ENCODE results near the gene HEATR5A. TPM values are rescaled to one million over a fixed set of nuclear protein-coding genes. Genes with fewer than 3 reads are reported as not detected.
"Not testable (repeated sequence)": the region's sequence is repeated elsewhere in the genome, so short reads cannot be mapped to it uniquely, and the experiment has no call there.

The HEATR5A gene
- polyA plus RNA-seq, 3 donors, result 13.1 to 21.0 (median 16.8) TPM

- H3K27ac Mint-ChIP-seq, result no peak overlapping the region
- Histone ChIP-seq H3K4me3 (replicated peaks in 1 of 3; ENCODE audit: low read depth in 2 of 3, low read length in 3 of 3) (no peak overlapping the region), H3K4me2 (replicated peaks; ENCODE audit: extremely low read depth, low read length, poor library complexity, severe bottlenecking) (no peak overlapping the region)
These were observed 175.7 kb downstream of the HEATR5A start for GRCh38 chr14:31244626-31245025.

GRCh38 chr14:31243860-31244259, 176.5 kb downstream of the HEATR5A start:
- H3K9me3 Mint-ChIP-seq, result peaks cover 0 to 2% (median 0%) of the 10 kb centered on the region in 7 donors
- no peaks in the 10 kb centered on the region for H3K27me3 ChIP-seq (ENCODE audit: control insufficient read depth in 2 of 2, insufficient read depth in 2 of 2, low read length in 2 of 2)
- H3K4me2 ChIP-seq (replicated peaks; ENCODE audit: extremely low read depth, low read length, poor library complexity, severe bottlenecking), result no peak overlapping the region
- H3K36me3 ChIP-seq (replicated peaks in 1 of 2; ENCODE audit: control insufficient read depth in 1 of 2, insufficient read depth in 2 of 2, low read length in 2 of 2), result no peaks in the 10 kb centered on the region
- no peaks in the 10 kb centered on the region for H3K36me3 Mint-ChIP-seq
- H3K4me3 ChIP-seq (replicated peaks in 1 of 3; ENCODE audit: low read depth in 2 of 3, low read length in 3 of 3), result no peak overlapping the region
- H3K4me1 Mint-ChIP-seq, result peaks cover 29% of the 10 kb centered on the region
- H3K27me3 Mint-ChIP-seq (ENCODE audit: low read depth in 3 of 3), result peaks cover 0 to 2% (median 1%) of the 10 kb centered on the region in 3 donors
- H3K4me1 ChIP-seq (ENCODE audit: control insufficient read depth in 1 of 2, insufficient read depth in 2 of 2, low read length in 2 of 2), result peaks cover 5 to 6% of the 10 kb centered on the region in 2 donors
- WGBS (ENCODE audit: insufficient coverage), result 83% methylated on average over 8 of the region's 8 CpGs
- H3K27ac Mint-ChIP-seq, result peak overlapping the region in 1 of 7 donors; percentile 1
- no peak for DNase-seq
- H3K79me2 ChIP-seq (ENCODE audit: insufficient read depth, low read length), result no peaks in the 10 kb centered on the region
- no peak overlapping the region for H3K9ac ChIP-seq (ENCODE audit: insufficient read depth, low read length, poor library complexity, severe bottlenecking)
- no peaks in the 10 kb centered on the region for H4K20me1 ChIP-seq (ENCODE audit: insufficient read depth, low read length)
- H3K27ac ChIP-seq (ENCODE audit: low read depth in 1 of 2, low read length in 2 of 2), result no peak overlapping the region
- H3K4me3 Mint-ChIP-seq, result no peak overlapping the region
- no peaks in the 10 kb centered on the region for H3K9me3 ChIP-seq (replicated peaks in 1 of 2; ENCODE audit: control insufficient read depth in 1 of 2, insufficient read depth in 1 of 2, low read length in 2 of 2)
- H2AFZ ChIP-seq (ENCODE audit: insufficient read depth, low read depth, low read length, poor library complexity, severe bottlenecking), result no peak overlapping the region
- no peak for TF ChIP-seq CTCF (IDR thresholded peaks at IDR 0.05)
- intact Hi-C loops (cut with micrococcal nuclease), result no loop called here

More at GRCh38 chr14:31244626-31245025, 175.7 kb downstream of the HEATR5A start:
- Histone ChIP-seq H3K79me2 (ENCODE audit: insufficient read depth, low read length) (no peaks in the 10 kb centered on the region), H2AFZ (ENCODE audit: insufficient read depth, low read depth, low read length, poor library complexity, severe bottlenecking) (no peak overlapping the region), H3K4me1 (ENCODE audit: control insufficient read depth in 1 of 2, insufficient read depth in 2 of 2, low read length in 2 of 2) (peaks cover 2 to 4% of the 10 kb centered on the region in 2 donors), H3K27ac (ENCODE audit: low read depth in 1 of 2, low read length in 2 of 2) (no peak overlapping the region), H3K36me3 (replicated peaks in 1 of 2; ENCODE audit: control insufficient read depth in 1 of 2, insufficient read depth in 2 of 2, low read length in 2 of 2) (no peaks in the 10 kb centered on the region), H3K9ac (ENCODE audit: insufficient read depth, low read length, poor library complexity, severe bottlenecking) (no peak overlapping the region), H3K9me3 (replicated peaks in 1 of 2; ENCODE audit: control insufficient read depth in 1 of 2, insufficient read depth in 1 of 2, low read length in 2 of 2) (no peaks in the 10 kb centered on the region), H3K27me3 (ENCODE audit: control insufficient read depth in 2 of 2, insufficient read depth in 2 of 2, low read length in 2 of 2) (no peaks in the 10 kb centered on the region), H4K20me1 (ENCODE audit: insufficient read depth, low read length) (no peaks in the 10 kb centered on the region)
- no CpG with 5 or more reads among the region's 3 CpGs for WGBS (ENCODE audit: insufficient coverage)
- peaks cover 0 to 2% (median 0%) of the 10 kb centered on the region in 7 donors for H3K9me3 Mint-ChIP-seq
- DNase-seq, result no peak
- H3K4me3 Mint-ChIP-seq, result no peak overlapping the region
- H3K36me3 Mint-ChIP-seq, result no peaks in the 10 kb centered on the region
- peaks cover 23% of the 10 kb centered on the region for H3K4me1 Mint-ChIP-seq
- no peak for TF ChIP-seq CTCF (IDR thresholded peaks at IDR 0.05)
- intact Hi-C loops (cut with micrococcal nuclease), result no loop called here
- peaks cover 0 to 2% (median 1%) of the 10 kb centered on the region in 3 donors for H3K27me3 Mint-ChIP-seq (ENCODE audit: low read depth in 3 of 3)

- H3K4me2 ChIP-seq (replicated peaks; ENCODE audit: extremely low read depth, low read length, poor library complexity, severe bottlenecking); H3K79me2 ChIP-seq (ENCODE audit: insufficient read depth, low read length); H3K27ac Mint-ChIP-seq; H2AFZ ChIP-seq (ENCODE audit: insufficient read depth, low read depth, low read length, poor library complexity, severe bottlenecking); H3K4me1 ChIP-seq (ENCODE audit: control insufficient read depth in 1 of 2, insufficient read depth in 2 of 2, low read length in 2 of 2); H4K20me1 ChIP-seq (ENCODE audit: insufficient read depth, low read length); H3K27me3 ChIP-seq (ENCODE audit: control insufficient read depth in 2 of 2, insufficient read depth in 2 of 2, low read length in 2 of 2); DNase-seq; H3K27ac ChIP-seq (ENCODE audit: low read depth in 1 of 2, low read length in 2 of 2); H3K27me3 Mint-ChIP-seq (ENCODE audit: low read depth in 3 of 3); H3K36me3 ChIP-seq (replicated peaks in 1 of 2; ENCODE audit: control insufficient read depth in 1 of 2, insufficient read depth in 2 of 2, low read length in 2 of 2); H3K9me3 Mint-ChIP-seq; H3K36me3 Mint-ChIP-seq; H3K4me3 ChIP-seq (replicated peaks in 1 of 3; ENCODE audit: low read depth in 2 of 3, low read length in 3 of 3); H3K4me3 Mint-ChIP-seq; intact Hi-C loops (cut with micrococcal nuclease); H3K9me3 ChIP-seq (replicated peaks in 1 of 2; ENCODE audit: control insufficient read depth in 1 of 2, insufficient read depth in 1 of 2, low read length in 2 of 2); H3K9ac ChIP-seq (ENCODE audit: insufficient read depth, low read length, poor library complexity, severe bottlenecking): not testable (repeated sequence)
- H3K4me1 Mint-ChIP-seq, result peaks cover 26% of the 10 kb centered on the region
- WGBS (ENCODE audit: insufficient coverage), result 88% methylated on average over 4 of the region's 10 CpGs
These were observed 178.0 kb downstream of the HEATR5A start for GRCh38 chr14:31242161-31242940.

Measured in CD14-positive monocyte (primary cell).